ENCODE results near the gene DDX1. TPM values are rescaled to one million over a fixed set of nuclear protein-coding genes. Genes with fewer than 3 reads are reported as not detected.

Gene DDX1
- total RNA-seq, 1 experiment from 2014 or later: 154 TPM

DNA sequence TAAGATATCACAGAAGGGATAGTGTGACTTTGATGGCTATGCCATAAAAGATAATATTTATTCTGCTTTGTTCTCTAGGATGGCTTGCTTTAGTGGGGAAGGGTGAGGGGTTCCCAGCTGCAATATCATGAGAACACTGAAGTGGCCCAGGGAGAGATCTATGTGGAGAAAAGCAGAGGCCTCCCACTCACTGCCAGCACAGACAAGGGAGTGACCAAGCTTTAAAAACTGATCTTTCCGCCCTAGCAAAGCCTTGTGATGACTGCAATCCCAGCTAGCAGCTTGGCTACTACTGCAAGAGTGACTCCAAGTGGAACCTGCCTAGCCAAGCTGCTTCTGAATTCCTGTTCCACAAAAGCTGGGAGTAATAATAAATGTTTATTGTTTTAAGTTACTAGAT is 7.8 kb upstream of the DDX1 start:
- no peak for DNase-seq (ENCODE audit: low spot score)
- Histone ChIP-seq H3K4me3 (ENCODE audit: low read depth, low read length, poor library complexity, severe bottlenecking) (no peak overlapping the region), H3K27me3 (replicated peaks; ENCODE audit: insufficient read depth, low read depth, low read length, poor library complexity) (peaks cover 5% of the 10 kb centered on the region), H3K9me3 (ENCODE audit: low read depth, low read length, poor library complexity, severe bottlenecking) (no peaks in the 10 kb centered on the region), H3K4me1 (ENCODE audit: insufficient read depth, low read length, poor library complexity, severe bottlenecking) (no peaks in the 10 kb centered on the region), H3K36me3 (ENCODE audit: insufficient read depth, low read length, poor library complexity, severe bottlenecking) (no peaks in the 10 kb centered on the region), H3K27ac (ENCODE audit: low read depth, low read length, poor library complexity, severe bottlenecking) (no peak overlapping the region)
- BruUV-seq (replicated peaks): no TSS peak
- TF ChIP-seq, protein P1, sequence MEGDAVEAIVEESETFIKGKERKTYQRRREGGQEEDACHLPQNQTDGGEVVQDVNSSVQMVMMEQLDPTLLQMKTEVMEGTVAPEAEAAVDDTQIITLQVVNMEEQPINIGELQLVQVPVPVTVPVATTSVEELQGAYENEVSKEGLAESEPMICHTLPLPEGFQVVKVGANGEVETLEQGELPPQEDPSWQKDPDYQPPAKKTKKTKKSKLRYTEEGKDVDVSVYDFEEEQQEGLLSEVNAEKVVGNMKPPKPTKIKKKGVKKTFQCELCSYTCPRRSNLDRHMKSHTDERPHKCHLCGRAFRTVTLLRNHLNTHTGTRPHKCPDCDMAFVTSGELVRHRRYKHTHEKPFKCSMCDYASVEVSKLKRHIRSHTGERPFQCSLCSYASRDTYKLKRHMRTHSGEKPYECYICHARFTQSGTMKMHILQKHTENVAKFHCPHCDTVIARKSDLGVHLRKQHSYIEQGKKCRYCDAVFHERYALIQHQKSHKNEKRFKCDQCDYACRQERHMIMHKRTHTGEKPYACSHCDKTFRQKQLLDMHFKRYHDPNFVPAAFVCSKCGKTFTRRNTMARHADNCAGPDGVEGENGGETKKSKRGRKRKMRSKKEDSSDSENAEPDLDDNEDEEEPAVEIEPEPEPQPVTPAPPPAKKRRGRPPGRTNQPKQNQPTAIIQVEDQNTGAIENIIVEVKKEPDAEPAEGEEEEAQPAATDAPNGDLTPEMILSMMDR (conservative IDR thresholded peaks at IDR 0.05; ENCODE audit: low read depth, low read length): no peak
- TF ChIP-seq EZH2 (IDR thresholded peaks at IDR 0.05; ENCODE audit: borderline replicate concordance, low read depth, low read length, poor library complexity, severe bottlenecking): no peak
- ChIA-PET POLR2A (ENCODE audit: low non-redundant PET) (no interaction called here), CTCF (no interaction called here)
- intact Hi-C loops (cut with micrococcal nuclease; ENCODE audit: unreplicated experiment): loop anchor here (10.0 kb wide), 1 partner anchor 669 kb away; no protein-coding TSS in a partner anchor

DNA sequence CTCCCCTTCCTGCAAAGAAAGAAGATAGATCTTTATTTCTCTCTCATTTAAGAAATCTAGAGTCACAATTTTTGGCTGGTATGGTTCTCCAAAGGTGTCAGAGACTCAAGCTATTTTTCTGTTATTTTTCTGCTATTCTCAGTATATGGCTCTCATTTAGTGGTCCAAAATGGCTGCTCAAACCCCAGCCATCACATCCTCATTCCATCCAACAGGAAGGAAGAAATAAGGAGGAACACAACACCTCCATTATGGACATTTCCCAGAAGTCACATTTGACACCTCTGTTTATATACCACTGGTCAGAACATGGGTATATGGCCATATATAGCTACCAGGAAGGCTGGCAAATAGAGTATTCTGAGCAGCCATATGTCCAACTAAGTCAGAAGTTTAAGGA is 7.4 kb upstream of the DDX1 start:
- no TSS peak for BruUV-seq (replicated peaks)
- POLR2A ChIA-PET (ENCODE audit: low non-redundant PET): no interaction called here

DNA sequence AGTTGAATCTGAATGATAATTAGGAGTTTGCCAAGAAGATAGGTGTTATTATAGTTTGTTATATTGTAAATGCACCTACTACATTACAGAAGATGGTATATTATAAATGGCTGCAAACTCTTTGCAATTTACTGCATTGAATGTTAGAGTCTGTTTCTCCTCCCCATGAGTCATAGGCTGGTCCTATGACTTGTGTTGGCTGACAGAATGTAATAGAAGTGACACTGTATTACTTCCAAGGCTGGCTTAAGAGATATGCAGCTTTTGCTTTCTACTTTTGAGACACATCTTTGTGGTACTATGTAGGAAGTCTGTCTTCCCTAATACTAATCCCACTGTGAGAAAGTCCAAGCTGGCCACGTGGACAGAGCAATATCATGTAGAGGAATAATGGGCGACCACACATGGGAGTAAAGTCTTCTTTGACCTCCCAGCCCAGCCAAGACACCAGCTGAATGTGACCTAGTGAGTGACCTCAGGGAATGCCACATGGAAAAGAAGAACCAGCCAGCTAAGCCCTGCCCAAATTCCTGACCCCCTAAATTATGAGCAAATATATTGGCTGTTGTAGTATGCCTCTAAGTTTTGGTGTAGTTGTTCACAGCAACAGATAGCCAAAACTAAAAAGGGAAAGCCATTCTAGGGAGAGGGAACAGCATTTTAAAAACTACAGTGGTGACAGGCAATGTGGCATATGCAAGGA is 6.8 kb upstream of the DDX1 start:
- no peaks in the 10 kb centered on the region for H3K9me3 ChIP-seq (ENCODE audit: low read depth, low read length, poor library complexity, severe bottlenecking)
- H3K36me3 ChIP-seq (ENCODE audit: insufficient read depth, low read length, poor library complexity, severe bottlenecking): no peaks in the 10 kb centered on the region
- no peaks in the 10 kb centered on the region for H3K4me1 ChIP-seq (ENCODE audit: insufficient read depth, low read length, poor library complexity, severe bottlenecking)
- intact Hi-C loops (cut with micrococcal nuclease; ENCODE audit: unreplicated experiment): loop anchor here (10.0 kb wide), 1 partner anchor 670 kb away; no protein-coding TSS in a partner anchor
- H3K27me3 ChIP-seq (replicated peaks; ENCODE audit: insufficient read depth, low read depth, low read length, poor library complexity): peaks cover 5% of the 10 kb centered on the region
- no peak overlapping the region for H3K4me3 ChIP-seq (ENCODE audit: low read depth, low read length, poor library complexity, severe bottlenecking)
- ChIA-PET CTCF (interaction anchor here (1.4 kb wide), 1 partner anchor 8 kb away, joined by 3 read pairs; no protein-coding TSS in a partner anchor), POLR2A (ENCODE audit: low non-redundant PET) (no interaction called here)
- BruUV-seq (replicated peaks): no TSS peak
- DNase-seq (ENCODE audit: low spot score): no peak
- TF ChIP-seq, protein P1 (conservative IDR thresholded peaks at IDR 0.05; ENCODE audit: low read depth, low read length): no peak
- no peak for TF ChIP-seq EZH2 (IDR thresholded peaks at IDR 0.05; ENCODE audit: borderline replicate concordance, low read depth, low read length, poor library complexity, severe bottlenecking)
- no peak overlapping the region for H3K27ac ChIP-seq (ENCODE audit: low read depth, low read length, poor library complexity, severe bottlenecking)

More for the DNA sequence above, 7.4 kb upstream of the DDX1 start:
- no peaks in the 10 kb centered on the region for H3K36me3 ChIP-seq (ENCODE audit: insufficient read depth, low read length, poor library complexity, severe bottlenecking)
- CTCF ChIA-PET: no interaction called here
- no peaks in the 10 kb centered on the region for H3K9me3 ChIP-seq (ENCODE audit: low read depth, low read length, poor library complexity, severe bottlenecking)
- H3K27ac ChIP-seq (ENCODE audit: low read depth, low read length, poor library complexity, severe bottlenecking): no peak overlapping the region
- no peaks in the 10 kb centered on the region for H3K4me1 ChIP-seq (ENCODE audit: insufficient read depth, low read length, poor library complexity, severe bottlenecking)
- TF ChIP-seq, protein P1 (conservative IDR thresholded peaks at IDR 0.05; ENCODE audit: low read depth, low read length): no peak
- no peak for TF ChIP-seq EZH2 (IDR thresholded peaks at IDR 0.05; ENCODE audit: borderline replicate concordance, low read depth, low read length, poor library complexity, severe bottlenecking)
- DNase-seq (ENCODE audit: low spot score): no peak
- intact Hi-C loops (cut with micrococcal nuclease; ENCODE audit: unreplicated experiment): loop anchor here (10.0 kb wide), 1 partner anchor 670 kb away; no protein-coding TSS in a partner anchor
- H3K27me3 ChIP-seq (replicated peaks; ENCODE audit: insufficient read depth, low read depth, low read length, poor library complexity): peaks cover 5% of the 10 kb centered on the region
- no peak overlapping the region for H3K4me3 ChIP-seq (ENCODE audit: low read depth, low read length, poor library complexity, severe bottlenecking)
